ENCODE data around the gene GTF3A.

Gene GTF3A

GRCh38 chr13:27449081-27449603, 24.7 kb downstream of the GTF3A start:
- no peak for DNase-seq (ENCODE audit: low read depth)

DNA sequence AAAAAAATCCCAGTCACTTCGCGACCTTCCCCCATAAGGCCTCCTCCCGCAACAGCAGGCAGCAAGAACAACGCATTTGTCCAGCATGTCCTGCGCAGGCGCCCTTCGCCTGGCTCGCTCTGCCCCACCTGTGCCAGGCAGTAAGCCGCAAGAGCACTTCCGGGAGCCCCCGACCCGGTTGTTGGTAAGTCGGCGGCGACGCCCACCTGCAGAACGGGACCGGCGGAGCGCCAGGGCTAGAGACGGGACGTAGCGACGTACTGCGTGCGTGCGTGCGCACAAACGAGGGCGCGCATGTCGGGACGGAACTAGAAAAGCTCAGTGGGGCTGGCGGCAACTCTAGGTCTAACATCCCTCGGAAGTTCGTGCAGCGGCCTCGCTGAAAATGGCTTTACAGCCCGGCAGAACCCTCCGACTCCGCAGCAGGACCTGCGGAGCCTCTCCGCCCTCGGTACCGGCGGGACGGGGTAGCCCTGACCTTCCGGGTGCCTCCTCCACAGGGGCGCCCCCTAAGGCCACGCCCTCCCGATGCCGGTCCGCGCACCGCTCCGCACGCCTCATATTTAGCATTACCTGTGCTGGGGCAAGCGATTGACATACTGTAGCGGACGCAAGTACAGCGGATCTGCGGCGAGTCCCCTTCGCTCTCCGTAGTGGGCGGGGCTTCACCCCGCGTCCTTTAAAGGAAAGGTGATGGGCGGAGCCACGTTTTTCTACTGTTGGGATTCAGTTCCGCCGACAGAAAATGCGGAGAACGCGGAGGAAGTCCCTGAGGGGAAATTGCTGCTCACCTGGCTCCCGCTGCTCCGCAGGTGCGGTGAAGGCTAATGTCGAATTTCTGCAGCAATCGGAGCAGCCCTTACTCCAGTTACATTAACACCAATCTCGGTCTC, 25.8 kb downstream of the GTF3A start, which contains the start of gene MTIF3:
Gene MTIF3 (minus strand): TSS at position 629 of the 893 bp plus-strand sequence. CDS start 10,116 bp downstream, outside the sequence.
- peak; percentile 53 for DNase-seq (ENCODE audit: low read depth)

DNA sequence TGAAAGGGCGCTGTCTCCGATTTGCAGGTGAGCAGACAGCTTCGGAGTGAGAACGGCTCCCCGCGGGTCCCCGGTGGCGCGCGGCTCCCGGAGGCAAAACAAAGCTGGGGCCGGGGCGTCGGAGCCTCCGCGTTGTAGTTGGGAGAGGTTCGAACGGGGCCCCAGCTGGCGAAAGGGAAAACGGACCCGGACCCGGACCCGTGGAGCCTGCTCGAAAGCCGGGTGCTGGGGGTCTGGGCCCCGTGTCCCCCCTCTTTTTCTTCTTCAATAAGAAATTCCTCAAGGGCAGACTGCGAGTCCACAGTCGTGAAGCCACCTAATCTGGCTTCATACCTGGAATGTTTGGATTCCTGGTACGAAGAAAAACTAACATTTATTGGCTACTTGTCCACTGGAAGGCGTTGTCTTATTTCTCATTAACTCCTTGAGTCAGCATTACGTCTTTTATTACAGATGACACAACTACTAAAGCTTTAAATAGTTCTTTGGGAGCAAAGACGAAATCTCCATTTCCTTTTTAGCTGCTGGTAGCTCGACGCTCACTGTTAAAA, 26.6 kb downstream of the GTF3A start:
- DNase-seq (ENCODE audit: low read depth): no peak

DNA sequence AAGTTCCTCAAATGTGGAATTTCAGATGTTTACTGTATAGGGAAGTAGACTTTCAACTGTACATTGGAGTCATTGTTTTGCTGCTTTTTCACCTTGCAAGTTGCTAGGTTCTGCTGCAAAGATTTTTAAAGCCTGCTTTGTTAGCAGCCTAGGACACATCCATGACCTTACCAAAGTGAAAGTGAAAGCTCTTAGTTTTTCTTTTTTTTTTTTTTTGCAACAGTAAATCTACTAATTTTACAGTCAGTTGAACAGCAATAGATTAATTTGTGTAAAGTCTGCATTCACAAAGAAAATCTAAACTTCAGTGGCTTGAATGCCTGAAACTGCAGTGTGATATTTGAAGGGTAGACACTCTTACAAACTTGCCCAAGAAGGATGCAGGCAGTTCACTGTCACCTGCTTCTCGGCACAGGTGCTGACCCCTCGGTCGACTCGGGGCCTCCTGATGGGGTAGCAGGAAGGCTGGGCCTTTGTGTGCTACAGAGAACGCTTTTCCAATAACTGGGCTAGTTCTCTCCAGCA, 31.0 kb downstream of the GTF3A start:
- no peak for DNase-seq (ENCODE audit: low read depth)

DNA sequence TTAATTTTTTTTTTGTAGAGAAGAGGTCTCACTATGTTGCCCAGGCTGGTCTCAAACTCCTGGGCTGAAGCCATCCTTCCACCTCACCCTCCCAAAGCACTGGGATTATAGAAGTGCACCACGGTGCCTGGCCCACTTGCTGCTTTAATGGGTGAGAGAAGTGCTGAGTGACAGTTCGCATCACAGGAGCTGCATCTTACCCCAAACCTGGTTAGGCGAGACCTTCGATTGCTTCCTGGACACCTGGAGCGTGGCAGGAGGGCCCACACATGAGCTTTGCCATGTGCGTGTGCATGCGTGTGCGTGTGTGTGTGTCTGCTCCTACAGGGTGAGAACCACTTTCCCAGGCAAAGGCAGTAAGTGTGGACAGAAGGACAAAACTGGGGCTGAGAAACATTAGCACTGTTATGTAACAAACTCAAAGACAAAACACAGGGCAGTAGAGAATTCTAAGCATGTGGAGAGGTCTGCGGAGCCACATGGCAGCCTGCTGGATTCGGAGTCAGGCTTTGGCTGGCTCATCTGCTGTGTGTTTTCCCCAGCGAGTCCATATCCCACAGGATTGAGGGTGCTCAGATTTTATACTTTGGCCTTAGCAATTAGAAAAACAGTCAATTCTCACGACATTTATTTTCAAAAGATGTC, 37.6 kb downstream of the GTF3A start:
- no peak for DNase-seq (ENCODE audit: low read depth)

GRCh38 chr13:27463500-27463899, 39.1 kb downstream of the GTF3A start:
- DNase-seq (ENCODE audit: low read depth): no peak

- no peak for DNase-seq (ENCODE audit: low read depth)
Measured at GRCh38 chr13:27465611-27466010, 41.2 kb downstream of the GTF3A start.

DNA sequence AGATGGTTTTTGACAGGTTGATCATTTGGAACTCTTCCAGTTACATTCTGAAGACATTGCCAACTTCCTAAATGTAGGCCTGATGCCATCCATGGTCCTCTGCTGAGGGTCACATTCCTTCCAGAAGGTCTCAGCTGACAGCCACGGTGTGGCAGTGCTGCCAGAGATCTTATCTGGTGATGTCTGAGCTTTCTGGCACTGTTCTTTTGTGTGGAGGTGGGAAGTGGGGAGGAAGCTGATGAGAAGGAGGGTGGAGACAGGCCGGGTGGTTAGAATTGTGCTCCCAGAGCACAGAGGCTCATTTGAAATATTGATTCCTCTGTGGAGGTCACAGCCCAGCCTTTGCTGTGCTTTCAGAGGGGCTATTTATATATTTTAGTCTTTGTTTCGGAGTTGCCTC, 42.1 kb downstream of the GTF3A start:
- no peak for DNase-seq (ENCODE audit: low read depth)

- DNase-seq (ENCODE audit: low read depth): no peak
Measured at GRCh38 chr13:27470075-27470820, 45.8 kb downstream of the GTF3A start.

- no peak for DNase-seq (ENCODE audit: low read depth)
Measured at GRCh38 chr13:27472441-27472840, 48.0 kb downstream of the GTF3A start.

- DNase-seq (ENCODE audit: low read depth): no peak
Measured at GRCh38 chr13:27472941-27473340, 48.5 kb downstream of the GTF3A start.

DNA sequence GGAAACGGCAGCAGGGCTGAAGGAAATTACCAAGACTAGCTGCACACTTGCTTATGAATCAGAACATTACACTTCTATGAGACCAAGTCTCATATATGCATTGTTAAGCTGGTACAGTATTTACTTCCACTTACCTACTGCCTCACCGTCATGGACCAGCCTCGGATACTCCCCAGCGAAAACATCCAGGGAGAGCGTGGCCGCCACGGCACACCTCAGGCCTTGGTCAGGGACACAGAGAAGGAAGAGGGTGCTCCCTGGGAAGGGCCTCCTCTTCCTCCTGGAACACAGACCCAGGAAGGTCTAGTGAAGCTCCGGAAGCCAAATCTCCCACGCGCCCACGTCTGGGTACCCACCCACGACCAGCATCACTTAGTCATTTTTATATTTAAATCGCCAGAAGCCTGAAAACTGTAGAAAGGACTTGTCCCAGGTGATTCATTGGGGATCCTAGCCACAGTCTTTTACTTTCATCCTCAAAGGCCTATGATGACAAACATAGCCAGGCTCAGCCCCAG, 50.4 kb downstream of the GTF3A start:
- no peak for DNase-seq (ENCODE audit: low read depth)

DNA sequence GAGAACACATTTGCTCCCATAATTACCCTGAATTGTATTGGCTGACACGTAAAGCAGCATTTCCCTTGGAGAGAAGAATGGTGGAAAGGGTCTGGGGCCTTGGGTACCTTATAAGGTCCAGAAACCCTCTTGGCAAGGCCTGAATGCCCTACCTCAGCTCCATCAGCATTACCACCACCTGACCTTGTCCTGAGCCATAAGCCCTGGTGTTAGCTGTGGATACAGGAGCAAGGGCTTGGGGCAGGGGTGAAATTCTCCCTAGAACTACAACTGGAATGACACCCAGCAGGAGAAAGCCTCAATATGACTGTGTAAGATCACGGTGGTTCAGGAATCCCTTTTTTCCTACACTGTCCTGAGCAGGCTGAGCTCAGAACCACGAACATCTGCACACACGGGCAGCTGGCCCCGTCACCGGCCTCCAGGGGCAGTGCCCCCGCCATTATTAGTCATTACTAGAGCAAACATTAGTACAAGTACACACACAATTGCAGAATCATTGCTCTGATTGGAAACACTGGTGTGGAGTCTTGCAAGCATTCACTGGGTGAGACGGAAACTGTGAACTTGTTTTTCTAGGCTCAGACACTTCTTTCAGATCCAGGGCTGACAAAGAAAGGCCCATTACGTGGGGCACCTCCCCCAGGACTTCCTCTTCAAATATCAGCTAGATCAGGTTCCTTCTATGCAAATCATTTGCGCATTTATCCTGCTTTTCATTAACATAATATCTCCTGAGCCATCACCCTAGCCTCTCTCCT, 52.7 kb downstream of the GTF3A start:
- no peak for DNase-seq (ENCODE audit: low read depth)

- no peak for DNase-seq (ENCODE audit: low read depth)
Measured at GRCh38 chr13:27481766-27482165, 57.3 kb downstream of the GTF3A start.

GRCh38 chr13:27482983-27483382, 58.6 kb downstream of the GTF3A start:
- DNase-seq (ENCODE audit: low read depth): no peak

DNA sequence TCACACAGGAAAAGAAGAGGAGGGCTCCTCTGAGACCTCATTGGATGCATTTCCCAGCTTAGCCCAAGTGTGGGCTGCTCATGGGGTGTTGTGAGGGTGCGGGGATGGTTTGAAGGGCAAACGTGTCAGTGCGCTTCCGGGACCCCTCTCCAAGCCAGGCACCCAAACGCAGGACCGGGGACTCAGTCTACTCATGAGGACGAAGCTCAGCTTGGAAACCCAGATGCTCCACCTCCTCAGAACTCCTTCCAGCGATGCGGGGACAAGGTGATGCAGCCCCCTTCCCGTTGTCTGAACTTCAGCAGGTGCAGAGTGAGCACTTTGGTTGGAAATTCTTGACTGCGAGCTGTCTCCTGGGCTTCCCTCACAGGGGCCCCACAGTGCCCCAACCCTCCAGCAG, 59.0 kb downstream of the GTF3A start:
- DNase-seq (ENCODE audit: low read depth): no peak
